ENCODE measurements around the gene HLF. TPM values are rescaled to one million over a fixed set of nuclear protein-coding genes. Genes with fewer than 3 reads are reported as not detected.

Gene HLF
- total RNA-seq, 1 donor from 2014 or later = 0.69 TPM

DNA sequence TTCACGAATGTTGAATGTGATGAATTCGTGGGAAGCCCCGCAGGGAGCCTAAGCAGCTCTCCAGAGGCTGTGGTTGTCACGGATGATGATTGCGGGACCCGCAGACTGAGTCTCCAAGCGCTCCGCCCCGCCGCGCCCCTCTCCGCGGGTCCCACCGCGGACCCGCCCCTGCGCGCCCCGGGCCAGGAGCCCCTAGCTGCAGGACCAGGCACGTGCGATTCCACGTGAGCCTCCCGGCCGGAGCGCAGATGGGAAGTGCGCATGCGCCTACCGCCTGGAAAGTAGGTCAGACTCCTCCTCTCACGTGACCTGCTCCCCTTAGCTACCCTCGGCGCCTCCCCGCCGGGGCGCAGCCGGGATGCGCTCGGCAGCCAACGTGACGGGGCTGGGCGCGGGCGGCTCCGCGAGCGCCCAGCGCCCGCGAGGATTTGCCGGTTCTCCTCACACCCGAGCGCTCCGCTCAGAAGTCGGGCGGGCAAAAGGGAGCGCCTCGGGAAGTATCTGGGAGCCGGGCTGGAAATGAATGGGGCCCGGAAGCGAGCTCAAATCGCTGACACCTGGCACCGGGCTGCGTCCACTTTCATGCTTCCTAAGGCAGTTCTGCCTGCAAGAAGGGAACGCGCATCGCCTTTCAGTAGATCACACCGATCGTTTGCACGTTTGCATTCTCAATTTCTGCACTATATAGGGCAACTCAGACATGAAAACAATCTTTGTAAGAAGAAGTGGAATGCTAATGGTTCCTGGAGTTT is 26.4 kb upstream of the HLF start:
- POLR2A ChIA-PET = interaction anchor here (0.9 kb wide), 1 partner anchor 27 kb away, joined by 7 read pairs; the partner anchor contains the start of gene HLF
- Mint-ChIP-seq H3K27ac (no peak overlapping the region), H3K4me3 (peak overlapping the region; percentile 79)

GRCh38 chr17:55238931-55239297 is 25.8 kb upstream of the HLF start:
- CTCF ChIA-PET = interaction anchor here (1.0 kb wide), 2 partner anchors 10 to 265 kb away, joined by 3 read pairs; no protein-coding TSS in a partner anchor
- TF ChIP-seq, protein P1, sequence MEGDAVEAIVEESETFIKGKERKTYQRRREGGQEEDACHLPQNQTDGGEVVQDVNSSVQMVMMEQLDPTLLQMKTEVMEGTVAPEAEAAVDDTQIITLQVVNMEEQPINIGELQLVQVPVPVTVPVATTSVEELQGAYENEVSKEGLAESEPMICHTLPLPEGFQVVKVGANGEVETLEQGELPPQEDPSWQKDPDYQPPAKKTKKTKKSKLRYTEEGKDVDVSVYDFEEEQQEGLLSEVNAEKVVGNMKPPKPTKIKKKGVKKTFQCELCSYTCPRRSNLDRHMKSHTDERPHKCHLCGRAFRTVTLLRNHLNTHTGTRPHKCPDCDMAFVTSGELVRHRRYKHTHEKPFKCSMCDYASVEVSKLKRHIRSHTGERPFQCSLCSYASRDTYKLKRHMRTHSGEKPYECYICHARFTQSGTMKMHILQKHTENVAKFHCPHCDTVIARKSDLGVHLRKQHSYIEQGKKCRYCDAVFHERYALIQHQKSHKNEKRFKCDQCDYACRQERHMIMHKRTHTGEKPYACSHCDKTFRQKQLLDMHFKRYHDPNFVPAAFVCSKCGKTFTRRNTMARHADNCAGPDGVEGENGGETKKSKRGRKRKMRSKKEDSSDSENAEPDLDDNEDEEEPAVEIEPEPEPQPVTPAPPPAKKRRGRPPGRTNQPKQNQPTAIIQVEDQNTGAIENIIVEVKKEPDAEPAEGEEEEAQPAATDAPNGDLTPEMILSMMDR (IDR thresholded peaks at IDR 0.05) = no peak
- DNase-seq = no peak
- intact Hi-C loops (cut with micrococcal nuclease) = loop anchor here (1.0 to 10.0 kb wide), 5 partner anchors 25 to 338 kb away; partner anchors contain the start of genes COX11, HLF, MMD and STXBP4
- no peak for ATAC-seq (ENCODE audit: low read depth)
- POLR2A ChIA-PET = no interaction called here
- Mint-ChIP-seq H3K27ac (no peak overlapping the region), H3K36me3 (ENCODE audit: low read depth) (no peaks in the 10 kb centered on the region), H3K9me3 (no peaks in the 10 kb centered on the region), H3K27me3 (peaks cover 28% of the 10 kb centered on the region), H3K4me1 (peaks cover 30% of the 10 kb centered on the region), H3K4me3 (peak overlapping the region; percentile 79)

More for the DNA sequence above, 26.4 kb upstream of the HLF start:
- intact Hi-C loops (cut with micrococcal nuclease) = loop anchor here (1.0 to 10.0 kb wide), 5 partner anchors 26 to 339 kb away; partner anchors contain the start of genes COX11, HLF, MMD and STXBP4
- no peaks in the 10 kb centered on the region for H3K36me3 Mint-ChIP-seq (ENCODE audit: low read depth)
- DNase-seq = peak; percentile 62
- TF ChIP-seq, protein P1 (IDR thresholded peaks at IDR 0.05) = no peak
- H3K9me3 Mint-ChIP-seq = no peaks in the 10 kb centered on the region
- CTCF ChIA-PET = interaction anchor here (1.0 kb wide), 2 partner anchors 10 to 265 kb away, joined by 3 read pairs; no protein-coding TSS in a partner anchor
- peak; percentile 84 for ATAC-seq (ENCODE audit: low read depth)
- H3K4me1 Mint-ChIP-seq = peaks cover 35% of the 10 kb centered on the region
- peaks cover 24% of the 10 kb centered on the region for H3K27me3 Mint-ChIP-seq

DNA sequence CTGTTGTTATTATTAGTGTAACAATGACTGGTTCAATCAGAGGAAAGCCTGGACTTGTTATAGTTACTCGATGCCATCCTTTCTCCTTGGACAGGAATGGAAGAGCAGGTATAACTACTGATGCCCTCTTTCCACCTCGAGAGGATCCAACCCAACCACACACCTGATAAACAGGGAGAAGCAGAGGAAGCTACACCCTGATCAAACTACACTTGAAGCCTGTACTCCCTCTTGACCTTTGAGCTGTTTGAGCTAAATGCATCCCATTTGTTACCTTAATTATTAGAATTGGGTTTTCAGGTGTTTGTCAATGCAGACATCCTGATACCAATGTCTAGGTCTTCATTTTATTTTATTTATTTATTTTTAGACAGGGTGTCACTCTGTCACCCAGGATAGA is 23.7 kb upstream of the HLF start:
- Mint-ChIP-seq H3K4me3 (no peak overlapping the region), H3K27ac (no peak overlapping the region), H3K9me3 (no peaks in the 10 kb centered on the region), H3K4me1 (peaks cover 24% of the 10 kb centered on the region), H3K27me3 (peaks cover 39% of the 10 kb centered on the region), H3K36me3 (ENCODE audit: low read depth) (no peaks in the 10 kb centered on the region)
- no peak for ATAC-seq (ENCODE audit: low read depth)
- TF ChIP-seq, protein P1 (IDR thresholded peaks at IDR 0.05) = no peak
- DNase-seq = no peak
- CTCF ChIA-PET = no interaction called here
- intact Hi-C loops (cut with micrococcal nuclease) = no loop called here
- POLR2A ChIA-PET = no interaction called here

- TF ChIP-seq, protein P1 (IDR thresholded peaks at IDR 0.05) = no peak
- Mint-ChIP-seq H3K4me3 (no peak overlapping the region), H3K27ac (no peak overlapping the region), H3K36me3 (ENCODE audit: low read depth) (no peaks in the 10 kb centered on the region), H3K27me3 (peaks cover 40% of the 10 kb centered on the region), H3K9me3 (no peaks in the 10 kb centered on the region), H3K4me1 (peaks cover 18% of the 10 kb centered on the region)
- no peak for ATAC-seq (ENCODE audit: low read depth)
- DNase-seq = no peak
- ChIA-PET POLR2A (no interaction called here), CTCF (no interaction called here)
- intact Hi-C loops (cut with micrococcal nuclease) = no loop called here
Observed at GRCh38 chr17:55242476-55242875, 22.3 kb upstream of the HLF start.

GRCh38 chr17:55245986-55246385 is 18.8 kb upstream of the HLF start:
- POLR2A ChIA-PET = no interaction called here
- intact Hi-C loops (cut with micrococcal nuclease) = no loop called here
- TF ChIP-seq, protein P1 (IDR thresholded peaks at IDR 0.05) = no peak
- Mint-ChIP-seq H3K36me3 (ENCODE audit: low read depth) (no peaks in the 10 kb centered on the region), H3K4me1 (no peaks in the 10 kb centered on the region), H3K9me3 (no peaks in the 10 kb centered on the region), H3K27me3 (peaks cover 38% of the 10 kb centered on the region), H3K27ac (no peak overlapping the region), H3K4me3 (no peak overlapping the region)
- DNase-seq = no peak
- CTCF ChIA-PET = no interaction called here
- ATAC-seq (ENCODE audit: low read depth) = no peak
